PFSK-1 (cell line): ENCODE data around the gene BCAS3.

ENCODE experiments used
- POLR2AphosphoS5 ChIP-seq: IDR thresholded peaks from 2 replicates; pipeline ENCODE4 v1.6.1; 2012; ENCODE audit warnings: low read depth, mild to moderate bottlenecking, control low read depth, low read length, moderate library complexity
- REST ChIP-seq, 2 experiments: IDR thresholded peaks; 2 replicates each; pipeline versions ENCODE4 v1.6.1 to v1.8.0; 2011 to 2012; ENCODE audit warnings: low read depth in 2 of 2, low read length in 2 of 2, control low read depth in 1 of 2, inconsistent platforms in 1 of 2, mild to moderate bottlenecking in 1 of 2, moderate library complexity in 1 of 2; ENCODE audit not compliant: insufficient read depth in 1 of 2
- SIN3A ChIP-seq: IDR thresholded peaks from 2 replicates; pipeline ENCODE4 v1.6.1; 2012; ENCODE audit warnings: mild to moderate bottlenecking, low read length, moderate library complexity, borderline replicate concordance; ENCODE audit not compliant: insufficient read depth
- TAF1 ChIP-seq: IDR thresholded peaks from 2 replicates; pipeline ENCODE4 v1.6.1; 2012; ENCODE audit warnings: low read length, control low read depth, borderline replicate concordance; ENCODE audit not compliant: insufficient read depth

- TF ChIP-seq POLR2AphosphoS5 (no peak), TAF1 (no peak), REST (IDR thresholded peaks at IDR 0.05; ENCODE audit: insufficient read depth in 1 of 2, low read depth in 2 of 2, low read length in 2 of 2) (no peak), SIN3A (no peak)
Measured at GRCh38 chr17:61385577-61386236, 708.1 kb downstream of the BCAS3 start.
